Liver (tissue), 9 donors: ENCODE measurements around the gene GGT6. TPM values are rescaled to one million over a fixed set of nuclear protein-coding genes. Genes with fewer than 3 reads are reported as not detected.

Experiments used
- DNase-seq: peaks from one replicate; pipeline ENCODE4 v3.0.0-alpha.2; 2017; ENCODE audit warnings: low spot score
- H3K27ac ChIP-seq, 2 donors: one replicate each; pipeline ENCODE4 v1.7.0; 2013; ENCODE audit warnings: inconsistent platforms in 2 of 2, low read length in 2 of 2, control low read depth in 1 of 2, low read depth in 1 of 2, mild to moderate bottlenecking in 1 of 2
- H3K27me3 ChIP-seq, 4 donors: one replicate each; pipeline versions ENCODE4 v1.6.1 to v1.7.0; 2013; ENCODE audit warnings: low read length in 3 of 4, inconsistent platforms in 1 of 4, mild to moderate bottlenecking in 1 of 4, moderate library complexity in 1 of 4; ENCODE audit not compliant: control insufficient read depth in 4 of 4, insufficient read depth in 4 of 4
- H3K36me3 ChIP-seq, 4 donors: one replicate each; pipeline versions ENCODE4 v1.6.1 to v1.7.0; 2013; ENCODE audit warnings: low read length in 3 of 4, mild to moderate bottlenecking in 3 of 4, low read depth in 1 of 4, moderate library complexity in 1 of 4; ENCODE audit not compliant: control insufficient read depth in 4 of 4, insufficient read depth in 3 of 4
- H3K4me1 ChIP-seq, 4 donors: one replicate each; pipeline versions ENCODE4 v1.6.1 to v1.7.0; 2013; ENCODE audit warnings: low read length in 3 of 4, mild to moderate bottlenecking in 3 of 4, moderate library complexity in 1 of 4; ENCODE audit not compliant: control insufficient read depth in 4 of 4, insufficient read depth in 4 of 4
- H3K4me3 ChIP-seq, 3 donors: one replicate each; pipeline versions ENCODE4 v1.6.1 to v1.7.0; 2013; ENCODE audit warnings: low read length in 3 of 3, control low read depth in 1 of 3, low read depth in 1 of 3, mild to moderate bottlenecking in 1 of 3
- H3K9ac ChIP-seq, 2 donors: one replicate each; pipeline ENCODE4 v1.7.0; 2013; ENCODE audit warnings: low read length in 2 of 2, mild to moderate bottlenecking in 2 of 2, moderate library complexity in 2 of 2, control low read depth in 1 of 2, low read depth in 1 of 2
- H3K9me3 ChIP-seq, 4 donors: one replicate each; pipeline versions ENCODE4 v1.6.1 to v1.7.0; 2013; ENCODE audit warnings: low read length in 3 of 4; ENCODE audit not compliant: control insufficient read depth in 4 of 4
- FOXA1 ChIP-seq: IDR thresholded peaks from 2 replicates; pipeline ENCODE4 v1.6.1; 2016; ENCODE audit warnings: antibody characterized with exemption
- FOXA2 ChIP-seq: IDR thresholded peaks from 2 replicates; pipeline ENCODE4 v1.6.1; 2016; ENCODE audit warnings: antibody characterized with exemption
- GABPA ChIP-seq, 2 donors: IDR thresholded peaks in 1 of 2; conservative IDR thresholded peaks in 1 of 2; 2 replicates each; pipeline ENCODE4 v1.6.1; 2016; ENCODE audit warnings: antibody characterized with exemption in 2 of 2, mild to moderate bottlenecking in 1 of 2, moderate library complexity in 1 of 2
- HNF4A ChIP-seq, 2 donors: conservative IDR thresholded peaks; 2 replicates each; pipeline ENCODE4 v1.6.1; 2016; ENCODE audit warnings: antibody characterized with exemption in 2 of 2, mild to moderate bottlenecking in 2 of 2
- NR2F2 ChIP-seq: IDR thresholded peaks from 2 replicates; pipeline ENCODE4 v1.6.1; 2016; ENCODE audit warnings: antibody characterized with exemption
- RAD21 ChIP-seq, 2 donors: IDR thresholded peaks; 2 replicates each; pipeline ENCODE4 v1.6.1; 2016; ENCODE audit warnings: antibody characterized with exemption in 2 of 2, mild to moderate bottlenecking in 2 of 2
- SP1 ChIP-seq: IDR thresholded peaks from 2 replicates; pipeline ENCODE4 v1.6.1; 2018; ENCODE audit warnings: antibody characterized with exemption, mild to moderate bottlenecking
- YY1 ChIP-seq: IDR thresholded peaks from 2 replicates; pipeline ENCODE4 v1.6.1; 2016; ENCODE audit warnings: antibody characterized with exemption, mild to moderate bottlenecking
- whole genome bisulfite sequencing: extraction: QIAGEN DNeasy Blood & Tissue Kit; methylation state at CpG from one replicate; pipeline ENCODE4 v1.1.7; 2013; 5-methylcytosine and 5-hydroxymethylcytosine counted together
- polyA plus RNA-seq, 2 donors: library from polyadenylated mRNA; stranded (reverse) in 1 of 2; unstranded in 1 of 2; fragments of 200-250 nt in 1 of 2; fragments of >200 nt in 1 of 2; fragmentation: Nextera tagmentation in 1 of 2; extraction: Ambion mirVana in 1 of 2; gene quantifications; one replicate each; pipeline versions ENCODE4 v1.2.1 to v1.2.3, GENCODE V29; 2013 to 2015
- total RNA-seq, 2 donors: library from RNA; depleted of rRNA; stranded (reverse); fragments of >200 nt; gene quantifications; one replicate each; pipeline ENCODE4 v1.2.3, GENCODE V29; 2014
- TF ChIP-seq, protein P1 (sequence below): IDR thresholded peaks from 2 replicates; pipeline ENCODE4 v1.6.1; 2016; ENCODE audit warnings: antibody characterized with exemption
- TF ChIP-seq, protein P2 (sequence below): IDR thresholded peaks from 2 replicates; pipeline ENCODE4 v1.6.1; 2016; ENCODE audit warnings: antibody characterized with exemption
- donor health status: healthy.
- donor health status: healthy.
- donor health status: healthy.
- donor health status: healthy.
- donor health status: healthy.

Gene GGT6
- total and polyA plus RNA-seq, 4 donors: 0.19 to 1.1 (median 0.53) TPM

DNA sequence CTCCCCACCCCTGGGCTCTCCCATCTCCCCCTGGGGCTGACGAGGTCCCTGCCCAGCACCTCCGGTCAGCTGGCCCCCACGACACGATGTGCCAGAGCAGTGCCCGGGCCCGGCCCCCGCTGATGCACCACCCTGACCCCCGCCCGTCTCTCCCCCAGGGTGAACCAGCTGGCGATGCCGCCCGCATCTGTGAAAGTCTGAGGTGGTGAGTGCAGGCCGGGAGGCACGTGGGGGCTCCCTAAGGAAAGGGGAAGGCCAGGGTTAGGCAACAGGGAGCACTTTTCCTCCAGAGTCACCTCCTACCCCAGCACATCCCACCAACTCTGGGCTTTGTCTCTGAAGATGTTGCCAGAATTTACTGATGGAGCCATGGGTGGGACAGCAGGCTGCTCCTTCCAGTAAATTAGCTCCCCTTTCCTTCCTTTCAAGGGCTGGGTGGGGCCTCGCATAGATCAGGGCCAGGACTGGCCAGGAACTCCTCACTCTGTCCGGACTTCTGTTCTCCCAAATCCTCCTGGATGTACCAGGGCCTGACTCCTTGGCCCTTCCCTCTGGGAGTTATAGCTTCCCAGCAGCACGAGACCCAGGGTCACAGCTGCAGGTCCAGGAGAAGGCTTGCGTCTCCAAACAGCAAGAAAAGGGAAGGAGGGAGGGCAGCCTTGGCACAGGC is 23.5 kb downstream of the GGT6 start:
- DNase-seq: no peak
- no peak overlapping the region for H3K9ac ChIP-seq
- no peaks in the 10 kb centered on the region for H3K9me3 ChIP-seq
- 71% methylated on average over 18 of the region's 18 CpGs for WGBS
- peaks cover 7 to 38% (median 14%) of the 10 kb centered on the region in 4 donors for H3K36me3 ChIP-seq
- TF ChIP-seq RAD21 (IDR thresholded peaks at IDR 0.05) (no peak), NR2F2 (peak; percentile 63)
- H3K4me3 ChIP-seq: no peak overlapping the region
- no peaks in the 10 kb centered on the region for H3K27me3 ChIP-seq
- no peak overlapping the region for H3K27ac ChIP-seq
- H3K4me1 ChIP-seq: peaks cover 4 to 40% (median 14%) of the 10 kb centered on the region in 4 donors

DNA sequence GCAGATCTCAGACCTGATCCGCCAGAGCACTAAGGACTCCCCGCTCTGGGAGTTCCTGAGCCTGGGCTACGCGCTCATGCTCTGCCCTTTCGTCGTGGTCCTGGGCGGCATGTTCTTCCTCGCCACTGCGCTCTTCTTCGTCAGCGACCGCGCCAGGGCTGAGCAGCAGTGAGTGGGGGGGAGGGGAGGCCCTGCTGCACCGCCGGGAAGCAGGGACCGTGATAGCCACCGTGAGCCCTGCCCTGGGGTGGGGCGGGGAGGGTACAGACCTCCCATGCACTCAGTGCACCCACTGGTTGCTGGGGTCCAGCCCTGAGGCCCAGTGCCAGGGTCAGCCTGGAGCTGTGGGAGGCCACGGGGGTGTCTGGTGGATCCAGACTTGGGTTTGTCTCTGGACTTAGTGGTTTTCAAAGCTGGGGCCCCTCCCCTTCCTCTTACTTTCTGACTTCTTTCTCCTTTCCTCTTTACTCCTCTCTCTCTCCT is 24.1 kb downstream of the GGT6 start:
- Histone ChIP-seq H3K27me3 (no peaks in the 10 kb centered on the region), H3K4me1 (peaks cover 7 to 40% (median 14%) of the 10 kb centered on the region in 4 donors), H3K4me3 (no peak overlapping the region), H3K27ac (no peak overlapping the region), H3K9me3 (no peaks in the 10 kb centered on the region), H3K36me3 (peaks cover 3 to 32% (median 10%) of the 10 kb centered on the region in 4 donors), H3K9ac (no peak overlapping the region)
- DNase-seq: no peak
- 54% methylated on average over 19 of the region's 19 CpGs for WGBS
- TF ChIP-seq HNF4A (conservative IDR thresholded peaks at IDR 0.05): no peak
- TF ChIP-seq, protein P1, sequence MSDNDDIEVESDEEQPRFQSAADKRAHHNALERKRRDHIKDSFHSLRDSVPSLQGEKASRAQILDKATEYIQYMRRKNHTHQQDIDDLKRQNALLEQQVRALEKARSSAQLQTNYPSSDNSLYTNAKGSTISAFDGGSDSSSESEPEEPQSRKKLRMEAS: no peak
- no peak for TF ChIP-seq SP1
- TF ChIP-seq YY1: no peak
- TF ChIP-seq, protein P2, sequence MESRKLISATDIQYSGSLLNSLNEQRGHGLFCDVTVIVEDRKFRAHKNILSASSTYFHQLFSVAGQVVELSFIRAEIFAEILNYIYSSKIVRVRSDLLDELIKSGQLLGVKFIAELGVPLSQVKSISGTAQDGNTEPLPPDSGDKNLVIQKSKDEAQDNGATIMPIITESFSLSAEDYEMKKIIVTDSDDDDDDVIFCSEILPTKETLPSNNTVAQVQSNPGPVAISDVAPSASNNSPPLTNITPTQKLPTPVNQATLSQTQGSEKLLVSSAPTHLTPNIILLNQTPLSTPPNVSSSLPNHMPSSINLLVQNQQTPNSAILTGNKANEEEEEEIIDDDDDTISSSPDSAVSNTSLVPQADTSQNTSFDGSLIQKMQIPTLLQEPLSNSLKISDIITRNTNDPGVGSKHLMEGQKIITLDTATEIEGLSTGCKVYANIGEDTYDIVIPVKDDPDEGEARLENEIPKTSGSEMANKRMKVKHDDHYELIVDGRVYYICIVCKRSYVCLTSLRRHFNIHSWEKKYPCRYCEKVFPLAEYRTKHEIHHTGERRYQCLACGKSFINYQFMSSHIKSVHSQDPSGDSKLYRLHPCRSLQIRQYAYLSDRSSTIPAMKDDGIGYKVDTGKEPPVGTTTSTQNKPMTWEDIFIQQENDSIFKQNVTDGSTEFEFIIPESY: no peak

DNA sequence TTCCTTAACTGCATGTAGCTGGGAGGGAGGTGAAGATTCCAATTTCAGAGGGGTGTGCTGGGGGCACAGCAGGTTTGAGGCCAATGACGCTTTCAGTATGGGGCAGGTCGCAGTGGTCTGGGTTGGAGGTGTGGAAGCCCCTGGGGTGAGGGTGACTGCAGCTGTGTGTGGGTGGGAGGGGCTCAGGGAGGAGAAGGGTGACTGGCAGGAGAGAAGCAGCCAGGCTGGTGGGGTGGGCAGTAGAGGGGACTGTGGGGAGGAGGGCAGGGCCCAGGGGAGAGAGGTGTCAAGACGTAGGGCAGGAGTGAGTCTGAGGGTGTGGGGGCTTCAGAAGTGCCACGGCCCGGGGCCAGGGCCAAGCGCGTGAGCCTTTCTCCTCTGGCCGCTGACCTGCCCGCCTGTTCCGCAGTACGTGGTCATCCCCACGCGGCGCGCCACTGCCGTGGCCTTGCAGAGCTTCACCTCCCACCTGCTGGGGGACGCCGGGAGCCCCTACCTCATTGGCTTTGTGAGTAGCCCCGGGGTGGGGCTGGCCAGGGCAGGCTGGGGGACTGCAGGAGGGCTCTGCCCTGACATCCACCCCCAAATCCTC is 24.6 kb downstream of the GGT6 start:
- Histone ChIP-seq H3K9ac (no peak overlapping the region), H3K4me1 (peaks cover 7 to 40% (median 14%) of the 10 kb centered on the region in 4 donors), H3K36me3 (peaks cover 3 to 29% (median 10%) of the 10 kb centered on the region in 4 donors), H3K9me3 (no peaks in the 10 kb centered on the region), H3K27ac (no peak overlapping the region), H3K4me3 (no peak overlapping the region), H3K27me3 (no peaks in the 10 kb centered on the region)
- DNase-seq: no peak
- TF ChIP-seq, protein P2: no peak
- TF ChIP-seq FOXA2 (no peak), GABPA (IDR thresholded peaks at IDR 0.05 in 1 of 2, conservative IDR thresholded peaks at IDR 0.05 in 1 of 2) (no peak), NR2F2 (no peak), FOXA1 (no peak)
- 76% methylated on average over 19 of the region's 19 CpGs for WGBS
